ENCODE data around the gene IGIP.

IGIP gene

GRCh38 chr5:140125637-140126036, at the start of gene IGIP:
TSS of gene IGIP (plus strand) at chr5:140125937. CDS start at chr5:140128477, 2,540 bp downstream.
- no peak for TF ChIP-seq CTCF (conservative IDR thresholded peaks at IDR 0.05; ENCODE audit: low read length)
- H3K4me3 ChIP-seq (ENCODE audit: low read length), result no peak within 1 kb of the TSS
- no peak for DNase-seq (ENCODE audit: low read depth)

- no peak for DNase-seq (ENCODE audit: low read depth)
- H3K4me3 ChIP-seq (ENCODE audit: low read length), result no peak overlapping the region
- TF ChIP-seq CTCF (conservative IDR thresholded peaks at IDR 0.05; ENCODE audit: low read length), result no peak
These were observed 49.6 kb upstream of the IGIP start for GRCh38 chr5:140076142-140076541.

- DNase-seq (ENCODE audit: low read depth), result no peak
- no peak overlapping the region for H3K4me3 ChIP-seq (ENCODE audit: low read length)
- no peak for TF ChIP-seq CTCF (conservative IDR thresholded peaks at IDR 0.05; ENCODE audit: low read length)
These were observed 48.9 kb upstream of the IGIP start for GRCh38 chr5:140076788-140077187.

GRCh38 chr5:140083120-140083519, 42.6 kb upstream of the IGIP start:
- TF ChIP-seq CTCF (conservative IDR thresholded peaks at IDR 0.05; ENCODE audit: low read length), result no peak
- H3K4me3 ChIP-seq (ENCODE audit: low read length), result no peak overlapping the region
- DNase-seq (ENCODE audit: low read depth), result no peak

GRCh38 chr5:140083650-140084049, 42.1 kb upstream of the IGIP start:
- no peak for TF ChIP-seq CTCF (conservative IDR thresholded peaks at IDR 0.05; ENCODE audit: low read length)
- no peak for DNase-seq (ENCODE audit: low read depth)
- no peak overlapping the region for H3K4me3 ChIP-seq (ENCODE audit: low read length)

GRCh38 chr5:140084541-140084940, 41.2 kb upstream of the IGIP start:
- H3K4me3 ChIP-seq (ENCODE audit: low read length), result no peak overlapping the region
- DNase-seq (ENCODE audit: low read depth), result no peak
- TF ChIP-seq CTCF (conservative IDR thresholded peaks at IDR 0.05; ENCODE audit: low read length), result no peak

- TF ChIP-seq CTCF (conservative IDR thresholded peaks at IDR 0.05; ENCODE audit: low read length), result no peak
- no peak for DNase-seq (ENCODE audit: low read depth)
- no peak overlapping the region for H3K4me3 ChIP-seq (ENCODE audit: low read length)
These were observed 35.5 kb upstream of the IGIP start for GRCh38 chr5:140090251-140090650.

Measured in AG10803 (cell line).